DND-41 (cell line): ENCODE measurements around the gene ARSB.

Experiments
- ATAC-seq: fragments of 200-7000 bp; cut with Tn5 transposase; 3 replicates; pipeline ENCODE4 v1.9.1; 2021; ENCODE audit warnings: low read depth; ENCODE audit not compliant: insufficient read depth
- DNase-seq: peaks from one replicate; pipeline ENCODE4 v3.0.0-alpha.2; 2020
- H2AFZ ChIP-seq: 2 replicates; pipeline ENCODE4 v1.6.0; 2012; ENCODE audit warnings: low read depth, low read length
- H3K27ac ChIP-seq: 2 replicates; pipeline ENCODE4 v1.5.1; 2012; ENCODE audit warnings: low read length, inconsistent platforms
- H3K27me3 ChIP-seq: fragments of 200-600 bp; sonication (generic); 2 replicates; pipeline ENCODE4 v1.6.0; 2012; ENCODE audit warnings: low read length, mild to moderate bottlenecking, inconsistent platforms; ENCODE audit not compliant: insufficient read depth, poor library complexity
- H3K36me3 ChIP-seq: 2 replicates; pipeline ENCODE4 v1.5.1; 2012; ENCODE audit warnings: low read length, inconsistent platforms; ENCODE audit not compliant: insufficient read depth
- H3K4me1 ChIP-seq: 2 replicates; pipeline ENCODE4 v1.5.1; 2012; ENCODE audit warnings: mild to moderate bottlenecking, low read length; ENCODE audit not compliant: insufficient read depth
- H3K4me2 ChIP-seq: 2 replicates; pipeline ENCODE4 v1.6.0; 2012; ENCODE audit warnings: mild to moderate bottlenecking, moderate library complexity, low read length, inconsistent platforms; ENCODE audit not compliant: insufficient read depth
- H3K4me3 ChIP-seq, 2 experiments: fragments of 200-600 bp in 1 of 2; shearing (Covaris generic) in 1 of 2; 2 replicates each; pipeline ENCODE4 v1.5.1; 2012 to 2016; ENCODE audit warnings: inconsistent platforms in 2 of 2, low read length in 2 of 2, mild to moderate bottlenecking in 2 of 2, low read depth in 1 of 2, moderate library complexity in 1 of 2
- H3K79me2 ChIP-seq: 2 replicates; pipeline ENCODE4 v1.6.0; 2012; ENCODE audit warnings: low read length, inconsistent platforms; ENCODE audit not compliant: insufficient read depth
- H3K9ac ChIP-seq: 2 replicates; pipeline ENCODE4 v1.6.0; 2012; ENCODE audit warnings: low read depth, mild to moderate bottlenecking, inconsistent platforms, low read length, moderate library complexity
- H3K9me3 ChIP-seq: 2 replicates; pipeline ENCODE4 v1.5.1; 2012; ENCODE audit warnings: low read length, moderate library complexity, mild to moderate bottlenecking, inconsistent platforms; ENCODE audit not compliant: insufficient read depth, severe bottlenecking
- H4K20me1 ChIP-seq: 2 replicates; pipeline ENCODE4 v1.6.0; 2012; ENCODE audit warnings: low read length; ENCODE audit not compliant: insufficient read depth
- CTCF ChIP-seq: IDR thresholded peaks from 2 replicates; pipeline ENCODE4 v1.5.1; 2012; ENCODE audit warnings: borderline replicate concordance, low read length, moderate library complexity, mild to moderate bottlenecking; ENCODE audit not compliant: poor library complexity, severe bottlenecking; ENCODE audit errors: extremely low read depth
- EZH2 ChIP-seq: IDR thresholded peaks from 3 replicates; pipeline ENCODE4 v1.6.1; 2012; ENCODE audit warnings: borderline replicate concordance, low read depth, mild to moderate bottlenecking, moderate library complexity, low read length, inconsistent platforms; ENCODE audit not compliant: severe bottlenecking

The ARSB gene

GRCh38 chr5:78843436-78843835, 141.7 kb downstream of the ARSB start:
- peaks cover 3% of the 10 kb centered on the region; the same call in 1 of the 2 replicates for H3K36me3 ChIP-seq
- no peak for TF ChIP-seq EZH2
- H3K9me3 ChIP-seq, result no peaks in the 10 kb centered on the region
- H3K4me1 ChIP-seq, result no peaks in the 10 kb centered on the region
- no peaks in the 10 kb centered on the region for H3K79me2 ChIP-seq
- H3K27ac ChIP-seq, result no peak overlapping the region
- DNase-seq (no peak), ATAC-seq (no peak)
- H3K9ac ChIP-seq, result no peak overlapping the region
- H4K20me1 ChIP-seq, result no peaks in the 10 kb centered on the region
- no peaks in the 10 kb centered on the region for H3K27me3 ChIP-seq
- H3K4me2 ChIP-seq, result no peak overlapping the region
- H2AFZ ChIP-seq, result no peak overlapping the region
- no peak overlapping the region for H3K4me3 ChIP-seq

GRCh38 chr5:78841767-78842166, 143.3 kb downstream of the ARSB start:
- H3K79me2 ChIP-seq, result no peaks in the 10 kb centered on the region
- no peak for TF ChIP-seq EZH2
- no peak for TF ChIP-seq CTCF
- no peak overlapping the region for H2AFZ ChIP-seq
- H3K9me3 ChIP-seq, result no peaks in the 10 kb centered on the region
- no peak for ATAC-seq
- H3K27me3 ChIP-seq, result no peaks in the 10 kb centered on the region
- no peak overlapping the region for H3K9ac ChIP-seq
- no peak for DNase-seq
- H4K20me1 ChIP-seq, result no peaks in the 10 kb centered on the region
- no peak overlapping the region for H3K27ac ChIP-seq
- H3K4me2 ChIP-seq, result no peak overlapping the region
- peaks cover 9% of the 10 kb centered on the region; the same call in 1 of the 2 replicates for H3K36me3 ChIP-seq
- no peaks in the 10 kb centered on the region for H3K4me1 ChIP-seq
- H3K4me3 ChIP-seq, result no peak overlapping the region

- Histone ChIP-seq H3K4me3 (no peak overlapping the region), H2AFZ (no peak overlapping the region), H3K79me2 (no peaks in the 10 kb centered on the region), H3K4me1 (no peaks in the 10 kb centered on the region), H4K20me1 (no peaks in the 10 kb centered on the region), H3K36me3 (peaks cover 9% of the 10 kb centered on the region; the same call in 1 of the 2 replicates), H3K27me3 (no peaks in the 10 kb centered on the region), H3K9me3 (no peaks in the 10 kb centered on the region), H3K27ac (no peak overlapping the region), H3K9ac (no peak overlapping the region), H3K4me2 (no peak overlapping the region)
- no peak for TF ChIP-seq CTCF
- TF ChIP-seq EZH2, result no peak
- no peak for ATAC-seq
- no peak for DNase-seq
Observed at GRCh38 chr5:78838753-78839152, 146.4 kb downstream of the ARSB start.

- Histone ChIP-seq H4K20me1 (no peaks in the 10 kb centered on the region), H2AFZ (no peak overlapping the region), H3K27ac (no peak overlapping the region), H3K9ac (no peak overlapping the region), H3K36me3 (peaks cover 9% of the 10 kb centered on the region; the same call in 1 of the 2 replicates), H3K4me1 (no peaks in the 10 kb centered on the region), H3K79me2 (no peaks in the 10 kb centered on the region), H3K4me2 (no peak overlapping the region), H3K9me3 (no peaks in the 10 kb centered on the region), H3K4me3 (no peak overlapping the region), H3K27me3 (no peaks in the 10 kb centered on the region)
- ATAC-seq (no peak), DNase-seq (no peak)
- TF ChIP-seq EZH2, result no peak
Observed at GRCh38 chr5:78837836-78838235, 147.3 kb downstream of the ARSB start.
